GM12872 (cell line): ENCODE results near the gene SLIT3.

Experiments used
- TF ChIP-seq, protein P1 (sequence below): IDR thresholded peaks from 3 replicates; pipeline ENCODE4 v1.5.1; 2011; ENCODE audit warnings: low read depth, mild to moderate bottlenecking, low read length, moderate library complexity; ENCODE audit not compliant: insufficient read depth

Gene SLIT3

GRCh38 chr5:168878135-168878745 lies 422.7 kb downstream of the SLIT3 start:
- TF ChIP-seq, protein P1, sequence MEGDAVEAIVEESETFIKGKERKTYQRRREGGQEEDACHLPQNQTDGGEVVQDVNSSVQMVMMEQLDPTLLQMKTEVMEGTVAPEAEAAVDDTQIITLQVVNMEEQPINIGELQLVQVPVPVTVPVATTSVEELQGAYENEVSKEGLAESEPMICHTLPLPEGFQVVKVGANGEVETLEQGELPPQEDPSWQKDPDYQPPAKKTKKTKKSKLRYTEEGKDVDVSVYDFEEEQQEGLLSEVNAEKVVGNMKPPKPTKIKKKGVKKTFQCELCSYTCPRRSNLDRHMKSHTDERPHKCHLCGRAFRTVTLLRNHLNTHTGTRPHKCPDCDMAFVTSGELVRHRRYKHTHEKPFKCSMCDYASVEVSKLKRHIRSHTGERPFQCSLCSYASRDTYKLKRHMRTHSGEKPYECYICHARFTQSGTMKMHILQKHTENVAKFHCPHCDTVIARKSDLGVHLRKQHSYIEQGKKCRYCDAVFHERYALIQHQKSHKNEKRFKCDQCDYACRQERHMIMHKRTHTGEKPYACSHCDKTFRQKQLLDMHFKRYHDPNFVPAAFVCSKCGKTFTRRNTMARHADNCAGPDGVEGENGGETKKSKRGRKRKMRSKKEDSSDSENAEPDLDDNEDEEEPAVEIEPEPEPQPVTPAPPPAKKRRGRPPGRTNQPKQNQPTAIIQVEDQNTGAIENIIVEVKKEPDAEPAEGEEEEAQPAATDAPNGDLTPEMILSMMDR, result no peak

- TF ChIP-seq, protein P1, result no peak
Measured at GRCh38 chr5:168877132-168877892, 423.6 kb downstream of the SLIT3 start.

DNA sequence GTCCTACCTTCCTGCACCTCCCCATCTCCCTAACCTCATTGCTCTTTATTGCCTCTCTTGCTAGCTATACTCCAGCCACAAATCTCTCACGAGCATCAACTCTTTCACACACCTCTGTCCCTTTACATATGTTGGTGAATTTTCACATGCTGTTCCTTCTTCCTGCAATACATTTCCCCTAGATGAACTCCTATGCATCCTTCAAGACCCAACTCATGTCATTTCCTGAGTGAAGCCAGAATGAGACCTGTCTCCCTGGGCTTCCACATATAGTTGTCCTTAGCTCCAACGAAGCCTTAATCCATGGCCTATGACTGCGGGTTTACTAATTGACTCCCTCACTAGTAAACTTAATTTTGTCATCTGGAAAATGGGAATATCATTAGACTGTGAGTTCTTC lies 424.5 kb downstream of the SLIT3 start:
- TF ChIP-seq, protein P1, result no peak

DNA sequence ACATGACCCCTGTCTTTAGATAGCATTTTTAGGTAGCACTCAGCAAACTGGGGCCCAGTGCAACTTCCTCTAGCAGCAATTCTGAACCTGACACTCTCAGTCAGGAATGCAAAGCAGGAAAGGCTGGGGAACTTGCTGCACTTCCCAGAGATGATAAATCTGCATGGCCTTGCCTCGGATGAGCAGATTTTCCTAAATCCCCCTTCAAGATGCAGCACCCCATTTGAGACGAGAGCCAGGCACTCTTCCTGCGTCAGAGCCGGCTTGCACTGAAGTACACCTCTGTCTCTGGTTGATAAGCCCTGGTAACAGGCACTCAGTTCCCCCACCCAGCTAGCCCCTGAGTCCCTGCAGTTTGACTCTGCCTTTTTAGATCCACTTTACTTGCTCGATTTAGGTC lies 425.1 kb downstream of the SLIT3 start:
- TF ChIP-seq, protein P1, result no peak

DNA sequence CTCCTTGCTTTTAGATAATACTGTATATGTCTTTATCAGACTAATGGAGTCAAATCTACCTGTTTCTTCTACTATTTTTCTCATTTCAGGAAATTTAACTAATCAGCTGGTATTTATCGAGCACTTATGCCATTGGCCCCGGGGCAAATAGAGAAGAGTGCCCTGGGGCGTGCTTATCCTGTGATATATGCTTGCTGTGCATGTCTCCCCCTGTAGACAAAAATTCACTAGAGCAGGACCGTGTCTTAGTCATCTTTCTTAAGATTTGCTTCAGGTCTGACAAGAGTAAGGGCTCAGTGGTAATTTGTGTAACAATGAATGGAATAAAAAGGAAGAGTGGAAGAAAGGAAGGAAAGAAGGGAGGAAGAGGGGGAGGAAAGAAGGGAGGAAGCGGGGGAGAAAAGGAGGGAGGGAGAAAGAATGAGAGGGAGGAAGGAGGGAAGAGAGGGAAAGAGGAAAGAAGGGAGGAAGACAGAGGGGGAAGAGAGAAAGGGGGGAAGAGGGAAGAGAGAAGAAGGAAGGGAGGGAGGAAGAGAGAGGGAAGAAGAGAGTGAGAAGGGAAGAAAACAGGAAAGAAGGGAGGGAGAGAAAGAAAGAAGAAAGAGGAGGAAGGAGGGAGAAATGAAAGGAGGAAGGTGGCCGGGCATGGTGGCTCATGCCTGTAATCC lies 426.1 kb downstream of the SLIT3 start:
- TF ChIP-seq, protein P1, result no peak

GRCh38 chr5:168872246-168872645 lies 428.7 kb downstream of the SLIT3 start:
- TF ChIP-seq, protein P1, result no peak

DNA sequence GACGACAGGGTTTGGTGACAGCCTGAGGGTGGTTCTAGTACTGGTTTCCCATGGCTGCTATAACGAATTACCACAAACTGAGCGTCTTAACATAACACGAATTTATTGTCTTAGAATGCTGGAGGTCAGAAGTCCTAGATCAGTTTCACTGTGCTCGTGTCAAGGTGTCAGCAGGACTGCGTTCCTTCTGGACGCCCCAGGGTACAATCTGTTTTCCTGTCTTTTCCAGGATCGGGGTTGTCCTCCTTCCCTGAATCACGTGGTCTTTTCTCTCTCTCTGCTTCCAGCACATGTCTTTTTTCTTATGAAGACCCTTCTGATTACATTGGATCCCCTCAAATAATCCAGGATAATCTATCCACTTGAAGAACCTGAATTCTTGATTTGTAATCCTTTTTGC lies 430.0 kb downstream of the SLIT3 start:
- TF ChIP-seq, protein P1, result no peak
